Immature natural killer cell (primary cell): Measurements from ENCODE around the gene CDK11A. TPM values are rescaled to one million over a fixed set of nuclear protein-coding genes. Genes with fewer than 3 reads are reported as not detected.
"Not testable (repeated sequence)": the region's sequence is repeated elsewhere in the genome, so short reads cannot be mapped to it uniquely, and the experiment has no call there.

Source experiments
- DNase-seq, 3 donors: peaks; one replicate each; pipeline ENCODE4 v3.0.0; 2022; ENCODE audit warnings: mixed read lengths in 1 of 3
- H3K27ac Mint-ChIP-seq, 6 donors: one replicate each; pipeline ENCODE4 v1.8.0; 2020; ENCODE audit warnings: mixed read lengths in 6 of 6, mild to moderate bottlenecking in 5 of 6, inconsistent platforms in 4 of 6, moderate library complexity in 3 of 6
- H3K27me3 Mint-ChIP-seq, 3 donors: one replicate each; pipeline ENCODE4 v1.8.0; 2020 to 2021; ENCODE audit warnings: low read depth in 3 of 3, mild to moderate bottlenecking in 3 of 3, mixed read lengths in 3 of 3, moderate library complexity in 3 of 3, inconsistent platforms in 1 of 3
- H3K36me3 Mint-ChIP-seq, 3 donors: one replicate each; pipeline ENCODE4 v1.8.0; 2020; ENCODE audit warnings: mixed read lengths in 3 of 3, inconsistent platforms in 2 of 3, mild to moderate bottlenecking in 2 of 3
- H3K4me1 Mint-ChIP-seq, 2 donors: one replicate each; pipeline ENCODE4 v1.8.0; 2020; ENCODE audit warnings: inconsistent platforms in 2 of 2, mild to moderate bottlenecking in 2 of 2, mixed read lengths in 2 of 2, moderate library complexity in 1 of 2
- H3K4me3 Mint-ChIP-seq, 5 donors: one replicate each; pipeline ENCODE4 v1.8.0; 2020; ENCODE audit warnings: mild to moderate bottlenecking in 5 of 5, mixed read lengths in 5 of 5, inconsistent platforms in 3 of 5, moderate library complexity in 3 of 5
- H3K9me3 Mint-ChIP-seq, 6 donors: one replicate each; pipeline ENCODE4 v1.8.0; 2020; ENCODE audit warnings: mild to moderate bottlenecking in 6 of 6, mixed read lengths in 6 of 6, inconsistent platforms in 4 of 6, moderate library complexity in 3 of 6
- polyA plus RNA-seq, 3 donors: library from polyadenylated mRNA; unstranded; fragments of 300-500 nt; fragmentation: Illumina TruSeq; gene quantifications; one replicate each; pipeline ENCODE4 v1.2.3, GENCODE V29; 2021

Gene CDK11A
- polyA plus RNA-seq, 3 donors from 2014 or later, result 1.6 to 32.6 (median 14.9) TPM

DNA sequence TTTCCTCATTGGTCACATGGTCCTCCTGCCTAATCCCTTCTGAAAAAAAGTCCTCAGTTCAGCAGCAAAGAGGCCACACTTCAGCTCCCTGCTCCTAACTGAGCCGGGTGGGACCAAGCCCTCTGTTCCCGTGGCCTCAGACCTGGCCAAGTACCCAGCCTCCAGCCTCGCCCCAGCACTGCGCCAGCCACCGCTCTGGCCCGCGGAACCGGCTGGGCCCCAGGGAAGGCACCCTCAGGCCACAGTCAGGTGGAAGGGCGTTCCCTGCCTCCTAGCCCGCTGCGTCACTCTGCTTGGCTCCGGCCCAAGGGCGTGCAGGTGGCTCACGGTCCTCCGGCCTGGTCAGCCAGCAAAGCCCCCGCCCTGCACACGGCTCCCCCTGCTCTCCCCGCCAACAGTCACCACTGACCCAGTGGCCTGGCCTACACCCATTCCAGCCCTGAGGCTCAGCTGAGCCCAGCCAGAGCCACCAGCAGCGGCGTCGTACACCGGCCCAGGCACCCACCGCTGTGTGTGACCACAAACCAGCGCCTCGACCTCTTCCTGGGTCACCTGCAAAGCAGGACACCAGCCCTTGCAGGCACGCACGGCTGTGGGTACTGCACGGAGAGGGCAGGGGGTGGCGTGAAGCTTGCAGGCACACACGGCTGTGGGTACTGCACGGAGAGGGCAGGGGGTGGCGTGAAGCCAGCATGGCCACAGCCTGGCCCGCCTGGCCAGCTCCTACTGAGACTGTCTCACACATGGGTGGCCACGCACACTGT is 34.7 kb upstream of the CDK11A start:
- peak overlapping the region; percentile 69 to 83 (median 76) for H3K27ac Mint-ChIP-seq
- peaks cover 0 to 6% (median 3%) of the 10 kb centered on the region in 3 donors for H3K27me3 Mint-ChIP-seq
- peaks cover 20 to 27% of the 10 kb centered on the region in 2 donors for H3K4me1 Mint-ChIP-seq
- peak; percentile 46 to 47 (median 47) for DNase-seq
- H3K9me3 Mint-ChIP-seq, result no peaks in the 10 kb centered on the region
- peaks cover 0 to 6% (median 4%) of the 10 kb centered on the region in 3 donors for H3K36me3 Mint-ChIP-seq
- peak overlapping the region; percentile 21 to 65 (median 48) for H3K4me3 Mint-ChIP-seq

DNA sequence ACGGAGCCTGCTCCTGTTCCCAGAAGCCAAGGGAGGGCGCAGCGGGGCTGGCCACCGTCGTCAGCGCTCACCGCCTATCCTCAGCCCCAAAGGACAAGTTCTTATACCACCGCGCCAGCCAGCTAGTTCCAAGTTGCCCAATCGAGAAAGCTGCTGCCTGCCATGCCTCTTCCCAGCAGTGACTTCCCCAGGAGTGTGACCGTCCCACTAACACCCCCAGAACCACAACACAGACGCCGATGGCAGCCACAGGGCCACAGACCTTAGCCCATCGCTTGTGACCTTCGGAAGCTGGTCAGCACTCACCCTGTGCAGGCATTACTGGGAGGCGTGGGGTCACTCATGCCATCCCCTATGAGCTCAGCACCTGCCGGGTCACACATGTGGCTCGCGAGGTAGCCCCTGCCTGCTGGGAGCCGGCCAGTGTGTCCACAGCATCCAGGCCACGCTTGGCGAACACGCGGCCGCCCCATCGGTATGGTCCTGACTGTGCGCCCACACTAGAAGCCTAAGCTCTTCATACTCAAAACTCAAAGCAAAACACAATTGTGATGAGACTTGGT is 34.0 kb upstream of the CDK11A start:
- no peaks in the 10 kb centered on the region for H3K9me3 Mint-ChIP-seq
- peak; percentile 30 to 38 (median 34) for DNase-seq
- H3K36me3 Mint-ChIP-seq, result peaks cover 0 to 6% (median 4%) of the 10 kb centered on the region in 3 donors
- H3K4me3 Mint-ChIP-seq, result peak overlapping the region in 3 of 5 donors; percentile 29 to 50 (median 40)
- peaks cover 0 to 6% (median 3%) of the 10 kb centered on the region in 3 donors for H3K27me3 Mint-ChIP-seq
- peak overlapping the region; percentile 47 to 83 (median 76) for H3K27ac Mint-ChIP-seq
- H3K4me1 Mint-ChIP-seq, result peaks cover 20 to 27% of the 10 kb centered on the region in 2 donors

- Mint-ChIP-seq H3K36me3 (peaks cover 0 to 6% (median 4%) of the 10 kb centered on the region in 3 donors), H3K9me3 (no peaks in the 10 kb centered on the region), H3K4me1 (peaks cover 20 to 27% of the 10 kb centered on the region in 2 donors), H3K27ac (peak overlapping the region in 4 of 6 donors; percentile 45 to 83 (median 64)), H3K27me3 (peaks cover 0 to 6% (median 3%) of the 10 kb centered on the region in 3 donors), H3K4me3 (no peak overlapping the region)
- DNase-seq, result no peak
Measured at GRCh38 chr1:1757422-1758058, 33.4 kb upstream of the CDK11A start.

GRCh38 chr1:1756661-1757421 is 32.7 kb upstream of the CDK11A start:
- H3K4me1 Mint-ChIP-seq, result peaks cover 20 to 27% of the 10 kb centered on the region in 2 donors
- H3K27me3 Mint-ChIP-seq, result peaks cover 0 to 6% (median 3%) of the 10 kb centered on the region in 3 donors
- H3K4me3 Mint-ChIP-seq, result no peak overlapping the region
- H3K27ac Mint-ChIP-seq, result no peak overlapping the region
- H3K36me3 Mint-ChIP-seq, result peaks cover 0 to 4% (median 4%) of the 10 kb centered on the region in 3 donors
- H3K9me3 Mint-ChIP-seq, result no peaks in the 10 kb centered on the region
- no peak for DNase-seq

DNA sequence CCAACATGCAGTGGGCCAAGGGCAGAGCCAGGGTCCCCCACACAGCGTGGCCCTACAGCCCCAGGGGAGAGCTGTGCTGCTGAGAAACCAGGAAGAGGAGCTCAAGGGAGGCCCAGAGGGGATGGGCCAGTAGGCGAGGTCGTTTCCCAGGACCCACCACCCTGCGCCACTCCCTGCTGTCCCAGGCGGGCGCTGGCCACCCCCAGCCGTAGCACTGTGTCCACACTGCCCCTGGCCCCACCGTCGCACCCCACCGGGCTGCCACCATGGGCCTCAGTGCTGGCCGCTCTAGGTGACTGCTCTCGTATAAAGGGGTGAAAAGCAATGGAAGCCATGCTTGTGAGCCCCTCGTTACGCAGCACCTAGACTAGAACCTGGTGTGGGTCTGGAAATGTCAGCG is 31.7 kb upstream of the CDK11A start:
- no peak for DNase-seq
- Mint-ChIP-seq H3K4me1 (peaks cover 20 to 24% of the 10 kb centered on the region in 2 donors), H3K9me3 (no peaks in the 10 kb centered on the region), H3K27ac (no peak overlapping the region), H3K36me3 (no peaks in the 10 kb centered on the region), H3K4me3 (no peak overlapping the region), H3K27me3 (peaks cover 0 to 6% (median 3%) of the 10 kb centered on the region in 3 donors)

GRCh38 chr1:1755426-1755825 is 31.3 kb upstream of the CDK11A start:
- peaks cover 0 to 6% (median 3%) of the 10 kb centered on the region in 3 donors for H3K27me3 Mint-ChIP-seq
- H3K36me3 Mint-ChIP-seq, result no peaks in the 10 kb centered on the region
- H3K27ac Mint-ChIP-seq, result no peak overlapping the region
- peaks cover 20 to 24% of the 10 kb centered on the region in 2 donors for H3K4me1 Mint-ChIP-seq
- DNase-seq, result no peak
- no peaks in the 10 kb centered on the region for H3K9me3 Mint-ChIP-seq
- no peak overlapping the region for H3K4me3 Mint-ChIP-seq

DNA sequence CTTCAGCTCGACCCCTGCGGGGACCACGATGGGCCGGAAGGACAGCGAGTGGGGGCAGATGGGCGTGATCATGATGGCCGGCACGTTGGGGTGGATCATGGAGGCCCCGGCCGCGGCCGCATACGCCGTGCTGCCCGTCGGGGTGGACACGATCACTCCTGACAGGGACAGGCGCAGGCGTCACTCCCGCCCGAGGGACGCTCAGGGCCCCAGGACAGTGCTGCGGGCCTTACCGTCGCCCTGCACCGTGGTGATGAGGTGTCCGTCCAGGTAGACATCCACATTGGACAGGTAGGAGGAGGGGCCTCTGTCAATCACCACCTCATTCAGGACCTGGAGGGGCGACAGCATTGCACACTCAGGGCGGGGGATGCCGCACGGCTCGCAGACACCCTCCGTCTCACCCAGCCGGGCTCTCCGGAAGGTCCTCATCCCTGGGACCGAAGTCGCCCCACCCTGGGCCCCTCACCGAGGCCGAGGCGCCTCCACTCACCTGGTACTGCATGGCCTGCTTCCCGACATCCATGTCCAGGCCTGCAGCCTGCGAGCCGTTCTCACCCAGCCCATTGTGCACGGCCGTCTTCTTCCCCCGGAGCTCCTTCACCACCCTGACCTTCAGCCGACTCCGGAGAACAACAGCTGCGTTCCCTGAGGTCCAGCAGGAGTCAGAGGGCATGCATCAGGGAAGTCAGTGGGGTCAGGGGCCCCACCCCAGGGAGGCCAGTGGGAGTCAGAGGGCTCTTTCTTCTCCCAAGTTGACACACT is 30.1 kb upstream of the CDK11A start:
- no peak for DNase-seq
- no peaks in the 10 kb centered on the region for H3K9me3 Mint-ChIP-seq
- no peak overlapping the region for H3K4me3 Mint-ChIP-seq
- H3K36me3 Mint-ChIP-seq, result no peaks in the 10 kb centered on the region
- peaks cover 17 to 21% of the 10 kb centered on the region in 2 donors for H3K4me1 Mint-ChIP-seq
- H3K27ac Mint-ChIP-seq, result no peak overlapping the region
- peaks cover 0 to 4% (median 3%) of the 10 kb centered on the region in 3 donors for H3K27me3 Mint-ChIP-seq

DNA sequence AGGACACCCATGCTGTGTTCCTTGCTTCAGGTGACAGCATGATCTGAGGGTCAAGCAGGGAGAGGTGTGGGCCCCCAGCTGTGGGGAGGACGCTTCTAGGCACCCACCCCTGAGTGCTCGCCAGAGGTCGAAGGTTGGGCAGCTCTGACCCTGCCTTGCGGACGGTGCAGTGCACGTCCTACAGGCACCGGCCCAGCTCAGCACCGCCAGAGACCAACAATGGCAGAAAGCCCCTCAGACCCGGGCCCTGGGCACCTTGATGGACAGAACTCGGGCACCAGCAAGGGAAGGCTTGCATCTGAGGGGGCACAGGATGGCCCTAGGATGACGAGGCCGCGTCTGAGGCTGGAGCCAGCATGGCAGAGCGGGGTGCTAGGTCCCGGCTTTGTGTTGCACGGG is 29.4 kb upstream of the CDK11A start:
- no peak overlapping the region for H3K4me3 Mint-ChIP-seq
- no peaks in the 10 kb centered on the region for H3K9me3 Mint-ChIP-seq
- no peaks in the 10 kb centered on the region for H3K36me3 Mint-ChIP-seq
- H3K27me3 Mint-ChIP-seq, result peaks cover 0 to 4% (median 3%) of the 10 kb centered on the region in 3 donors
- H3K4me1 Mint-ChIP-seq, result peaks cover 10 to 14% of the 10 kb centered on the region in 2 donors
- no peak overlapping the region for H3K27ac Mint-ChIP-seq
- no peak for DNase-seq

GRCh38 chr1:1752636-1753606 is 28.8 kb upstream of the CDK11A start:
- peaks cover 4 to 10% of the 10 kb centered on the region in 2 donors for H3K4me1 Mint-ChIP-seq
- no peak for DNase-seq
- no peak overlapping the region for H3K27ac Mint-ChIP-seq
- no peaks in the 10 kb centered on the region for H3K9me3 Mint-ChIP-seq
- H3K4me3 Mint-ChIP-seq, result no peak overlapping the region
- peaks cover 0 to 2% (median under 1%) of the 10 kb centered on the region in 3 donors for H3K27me3 Mint-ChIP-seq
- H3K36me3 Mint-ChIP-seq, result no peaks in the 10 kb centered on the region

GRCh38 chr1:1752190-1752589 is 28.0 kb upstream of the CDK11A start:
- no peaks in the 10 kb centered on the region for H3K36me3 Mint-ChIP-seq
- peaks cover 0 to 4% of the 10 kb centered on the region in 2 donors for H3K4me1 Mint-ChIP-seq
- H3K27me3 Mint-ChIP-seq, result no peaks in the 10 kb centered on the region
- no peak overlapping the region for H3K4me3 Mint-ChIP-seq
- H3K9me3 Mint-ChIP-seq, result no peaks in the 10 kb centered on the region
- DNase-seq, result no peak
- no peak overlapping the region for H3K27ac Mint-ChIP-seq

DNA sequence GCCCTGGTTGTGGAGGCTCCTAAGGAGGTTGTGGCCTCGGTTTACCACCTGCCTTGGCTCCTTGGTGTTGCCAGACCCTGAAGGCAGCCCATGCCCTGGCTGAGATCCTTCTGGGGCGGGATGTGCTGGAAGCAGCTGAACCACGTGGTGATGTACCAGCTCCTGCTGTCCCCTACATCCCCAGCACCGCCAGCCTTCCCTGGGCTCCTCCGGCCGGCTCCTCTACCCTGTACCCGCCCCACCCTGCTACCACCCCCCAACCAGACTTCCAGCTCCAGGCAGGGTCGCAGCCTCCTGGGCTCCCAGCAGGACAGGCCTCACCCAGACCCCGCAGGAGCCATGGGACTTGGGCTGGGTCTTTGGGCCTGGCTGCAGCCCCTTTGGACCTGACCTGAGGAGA is 25.8 kb upstream of the CDK11A start:
- H3K4me3 Mint-ChIP-seq, H3K36me3 Mint-ChIP-seq, DNase-seq, H3K27me3 Mint-ChIP-seq, H3K9me3 Mint-ChIP-seq, H3K27ac Mint-ChIP-seq, H3K4me1 Mint-ChIP-seq: not testable (repeated sequence)

DNA sequence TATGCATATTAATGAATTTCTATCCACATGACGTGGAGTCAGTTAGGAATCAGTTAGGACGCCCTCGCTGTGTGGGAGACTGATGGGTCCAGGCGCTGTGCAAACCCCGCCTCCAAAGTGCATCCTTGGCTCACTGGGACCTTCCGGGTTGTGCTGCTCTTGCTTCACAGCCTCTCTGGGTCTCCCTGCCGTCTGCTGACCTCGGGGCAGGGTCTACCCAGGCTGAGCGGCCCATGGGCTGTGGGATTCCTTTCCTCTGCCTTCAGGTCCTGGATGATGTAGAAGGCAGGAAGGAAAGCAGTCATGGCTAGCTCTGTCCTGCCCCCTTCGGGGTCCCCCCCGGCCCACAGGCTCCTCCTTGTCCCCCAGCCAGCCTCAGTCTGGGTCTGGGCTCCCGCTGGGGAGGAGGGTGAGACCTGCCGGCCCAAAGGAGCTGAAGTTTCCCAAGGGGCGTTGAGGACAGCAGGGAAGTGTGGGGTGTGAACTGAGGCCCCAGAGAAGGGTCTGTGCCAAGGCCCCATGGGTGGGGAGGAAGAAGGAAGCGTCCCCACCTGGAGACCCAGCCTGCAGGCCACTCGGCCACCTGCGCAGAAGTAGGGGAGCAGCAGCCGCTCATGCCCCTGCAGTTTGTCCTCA is 24.6 kb upstream of the CDK11A start:
- peaks cover 0 to 2% (median 0%) of the 10 kb centered on the region in 3 donors for H3K27me3 Mint-ChIP-seq
- peak overlapping the region; percentile 37 to 65 (median 61) for H3K4me3 Mint-ChIP-seq
- H3K4me1 Mint-ChIP-seq, result peaks cover 0 to 5% of the 10 kb centered on the region in 2 donors
- H3K9me3 Mint-ChIP-seq, result no peaks in the 10 kb centered on the region
- no peaks in the 10 kb centered on the region for H3K36me3 Mint-ChIP-seq
- peak overlapping the region in 3 of 6 donors; percentile 51 to 80 (median 80) for H3K27ac Mint-ChIP-seq
- DNase-seq, result no peak
